Neural cell (in vitro differentiated cells): ENCODE data around the gene PIK3CG. TPM values are rescaled to one million over a fixed set of nuclear protein-coding genes. Genes with fewer than 3 reads are reported as not detected.

Experiments
- H2AFZ ChIP-seq: fragments of 200-600, 300-800 bp; sonication (generic), shearing (Covaris generic); 2 replicates; pipeline ENCODE4 v1.6.0; 2014; ENCODE audit warnings: low read depth, mild to moderate bottlenecking, antibody characterized with exemption, low read length, moderate library complexity
- H3F3A ChIP-seq: fragments of 200-600 bp; shearing (Covaris generic); 2 replicates; pipeline ENCODE4 v1.6.1; 2016; ENCODE audit warnings: mild to moderate bottlenecking, moderate library complexity, mixed read lengths, antibody characterized with exemption, low read length; ENCODE audit not compliant: insufficient read depth, poor library complexity, severe bottlenecking
- H3K27ac ChIP-seq: fragments of 200-600, 300-800 bp; sonication (generic), shearing (Covaris generic); 2 replicates; pipeline ENCODE4 v1.5.1; 2014; ENCODE audit warnings: mild to moderate bottlenecking, low read length, moderate library complexity
- H3K27me3 ChIP-seq: fragments of 300-800, 200-600 bp; sonication (generic), shearing (Covaris generic); 2 replicates; pipeline ENCODE4 v1.6.0; 2014; ENCODE audit warnings: mild to moderate bottlenecking, low read depth, low read length, moderate library complexity; ENCODE audit not compliant: insufficient read depth
- H3K36me3 ChIP-seq: fragments of 300-800, 200-600 bp; sonication (generic), shearing (Covaris generic); 2 replicates; pipeline ENCODE4 v1.5.1; 2014; ENCODE audit warnings: mild to moderate bottlenecking, antibody characterized with exemption, low read length, moderate library complexity; ENCODE audit not compliant: insufficient read depth
- H3K4me2 ChIP-seq: fragments of 300-800, 200-600 bp; sonication (generic), shearing (Covaris generic); 2 replicates; pipeline ENCODE4 v1.6.0; 2014; ENCODE audit warnings: mild to moderate bottlenecking, low read length
- H3K4me3 ChIP-seq: fragments of 300-800, 200-600 bp; sonication (generic), shearing (Covaris generic); 2 replicates; pipeline ENCODE4 v1.5.1; 2014; ENCODE audit warnings: mild to moderate bottlenecking, low read length, moderate library complexity
- H3K79me2 ChIP-seq: fragments of 200-600 bp; shearing (Covaris generic); replicated peaks from 2 replicates; pipeline ENCODE4 v1.6.0; 2014; ENCODE audit warnings: mild to moderate bottlenecking, low read length, moderate library complexity; ENCODE audit not compliant: insufficient read depth
- H3K9ac ChIP-seq: fragments of 300-800, 200-600 bp; sonication (generic), shearing (Covaris generic); 2 replicates; pipeline ENCODE4 v1.6.1; 2016; ENCODE audit warnings: mild to moderate bottlenecking, low read length, mixed read lengths
- H3K9me2 ChIP-seq: fragments of 200-600 bp; shearing (Covaris generic); 2 replicates; pipeline ENCODE4 v1.6.1; 2016; ENCODE audit warnings: mild to moderate bottlenecking, low read length, mixed read lengths; ENCODE audit not compliant: insufficient read depth
- H3K9me3 ChIP-seq: fragments of 200-600, 300-800 bp; sonication (generic), shearing (Covaris generic); 2 replicates; pipeline ENCODE4 v1.6.1; 2016; ENCODE audit warnings: mild to moderate bottlenecking, mixed run types, low read length, moderate library complexity, mixed read lengths
- H4K20me1 ChIP-seq: fragments of 200-600 bp; shearing (Covaris generic); 2 replicates; pipeline ENCODE4 v1.6.1; 2016; ENCODE audit warnings: mild to moderate bottlenecking, mixed run types; ENCODE audit not compliant: insufficient read depth
- EP300 ChIP-seq: fragments of 450-650 bp; conservative IDR thresholded peaks from 2 replicates; pipeline ENCODE4 v1.6.1; 2014; ENCODE audit warnings: antibody characterized with exemption, mild to moderate bottlenecking, moderate library complexity; ENCODE audit not compliant: poor library complexity, severe bottlenecking
- EZH2 ChIP-seq: fragments of 200-600, 300-800 bp; shearing (Covaris generic), sonication (generic); IDR thresholded peaks from 2 replicates; pipeline ENCODE4 v1.6.1; 2014; ENCODE audit warnings: antibody characterized with exemption, low read length, borderline replicate concordance, mild to moderate bottlenecking; ENCODE audit not compliant: insufficient read depth, poor library complexity, severe bottlenecking
- MXI1 ChIP-seq: fragments of 450-650 bp; conservative IDR thresholded peaks from 2 replicates; pipeline ENCODE4 v1.6.1; 2014; ENCODE audit warnings: antibody characterized with exemption, mild to moderate bottlenecking; ENCODE audit not compliant: poor library complexity, severe bottlenecking
- POLR2AphosphoS5 ChIP-seq: IDR thresholded peaks from 2 replicates; pipeline ENCODE4 v1.6.1; 2012
- RAD21 ChIP-seq: fragments of 450-650 bp; conservative IDR thresholded peaks from 2 replicates; pipeline ENCODE4 v1.6.1; 2014; ENCODE audit warnings: antibody characterized with exemption, mild to moderate bottlenecking, moderate library complexity
- SMC3 ChIP-seq: fragments of 450-650 bp; conservative IDR thresholded peaks from 2 replicates; pipeline ENCODE4 v1.6.1; 2014; ENCODE audit warnings: antibody characterized with exemption, mild to moderate bottlenecking, moderate library complexity; ENCODE audit not compliant: poor library complexity
- TAF1 ChIP-seq: IDR thresholded peaks from 2 replicates; pipeline ENCODE4 v1.6.1; 2012; ENCODE audit warnings: low read depth
- polyA plus RNA-seq: library from polyadenylated mRNA; depleted of rRNA; stranded (reverse); fragments of >200 nt; gene quantifications from 2 replicates; pipeline ENCODE4 v1.2.3, GENCODE V29; 2014
- TF ChIP-seq, protein P1 (sequence below): IDR thresholded peaks from 2 replicates; pipeline ENCODE4 v1.6.1; 2012; ENCODE audit warnings: borderline replicate concordance
- TF ChIP-seq, protein P2 (sequence below): fragments of 450-650 bp; IDR thresholded peaks from 2 replicates; pipeline ENCODE4 v1.5.1; 2014; ENCODE audit warnings: antibody characterized with exemption, mild to moderate bottlenecking, moderate library complexity; ENCODE audit not compliant: poor library complexity, severe bottlenecking

The PIK3CG gene
- polyA plus RNA-seq, 1 donor from 2014 or later = not detected

DNA sequence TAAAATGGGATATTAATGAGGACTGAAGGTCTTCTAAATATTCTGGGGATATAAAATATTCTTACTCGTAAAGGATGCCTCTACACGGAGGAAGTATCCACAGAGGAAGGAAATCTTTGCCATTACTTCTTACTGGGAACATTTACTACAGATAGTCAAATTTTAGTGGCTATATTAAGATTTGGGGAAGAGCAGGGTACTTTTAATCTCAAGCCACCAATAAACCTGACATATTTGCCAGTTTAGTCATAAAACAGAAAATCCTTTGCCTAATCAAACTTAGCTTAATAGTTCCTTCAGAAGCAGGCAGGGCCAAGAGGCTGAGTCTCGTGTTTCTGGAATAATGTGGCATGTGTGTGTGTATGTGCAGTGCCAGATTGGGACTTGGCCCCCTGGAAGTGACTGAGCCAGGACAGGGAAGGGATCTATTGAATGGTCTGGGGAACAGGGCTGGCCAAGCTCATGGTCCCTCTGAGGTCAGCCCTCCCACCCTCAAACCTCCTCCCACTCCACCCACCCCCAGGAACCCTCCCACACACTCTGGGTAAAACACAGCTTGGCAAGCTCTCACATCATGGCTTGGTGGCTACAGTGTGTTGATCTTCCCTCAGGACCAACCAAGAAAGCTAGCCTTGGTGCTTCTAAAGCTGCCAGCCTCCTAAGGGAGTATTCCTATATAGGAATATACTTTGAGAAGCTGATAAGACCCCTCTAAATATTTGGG, 1.6 kb upstream of the PIK3CG start:
- Histone ChIP-seq H3K27ac (no peak overlapping the region), H3K4me3 (no peak overlapping the region), H3K9me3 (no peaks in the 10 kb centered on the region), H3K79me2 (no peaks in the 10 kb centered on the region), H3K4me2 (no peak overlapping the region), H3F3A (no peaks in the 10 kb centered on the region), H3K36me3 (no peaks in the 10 kb centered on the region), H3K9me2 (no peaks in the 10 kb centered on the region), H3K9ac (no peak overlapping the region), H2AFZ (no peak overlapping the region), H3K27me3 (no peaks in the 10 kb centered on the region), H4K20me1 (no peaks in the 10 kb centered on the region)
- TF ChIP-seq, protein P1, sequence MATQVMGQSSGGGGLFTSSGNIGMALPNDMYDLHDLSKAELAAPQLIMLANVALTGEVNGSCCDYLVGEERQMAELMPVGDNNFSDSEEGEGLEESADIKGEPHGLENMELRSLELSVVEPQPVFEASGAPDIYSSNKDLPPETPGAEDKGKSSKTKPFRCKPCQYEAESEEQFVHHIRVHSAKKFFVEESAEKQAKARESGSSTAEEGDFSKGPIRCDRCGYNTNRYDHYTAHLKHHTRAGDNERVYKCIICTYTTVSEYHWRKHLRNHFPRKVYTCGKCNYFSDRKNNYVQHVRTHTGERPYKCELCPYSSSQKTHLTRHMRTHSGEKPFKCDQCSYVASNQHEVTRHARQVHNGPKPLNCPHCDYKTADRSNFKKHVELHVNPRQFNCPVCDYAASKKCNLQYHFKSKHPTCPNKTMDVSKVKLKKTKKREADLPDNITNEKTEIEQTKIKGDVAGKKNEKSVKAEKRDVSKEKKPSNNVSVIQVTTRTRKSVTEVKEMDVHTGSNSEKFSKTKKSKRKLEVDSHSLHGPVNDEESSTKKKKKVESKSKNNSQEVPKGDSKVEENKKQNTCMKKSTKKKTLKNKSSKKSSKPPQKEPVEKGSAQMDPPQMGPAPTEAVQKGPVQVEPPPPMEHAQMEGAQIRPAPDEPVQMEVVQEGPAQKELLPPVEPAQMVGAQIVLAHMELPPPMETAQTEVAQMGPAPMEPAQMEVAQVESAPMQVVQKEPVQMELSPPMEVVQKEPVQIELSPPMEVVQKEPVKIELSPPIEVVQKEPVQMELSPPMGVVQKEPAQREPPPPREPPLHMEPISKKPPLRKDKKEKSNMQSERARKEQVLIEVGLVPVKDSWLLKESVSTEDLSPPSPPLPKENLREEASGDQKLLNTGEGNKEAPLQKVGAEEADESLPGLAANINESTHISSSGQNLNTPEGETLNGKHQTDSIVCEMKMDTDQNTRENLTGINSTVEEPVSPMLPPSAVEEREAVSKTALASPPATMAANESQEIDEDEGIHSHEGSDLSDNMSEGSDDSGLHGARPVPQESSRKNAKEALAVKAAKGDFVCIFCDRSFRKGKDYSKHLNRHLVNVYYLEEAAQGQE = no peak
- TF ChIP-seq RAD21 (no peak), SMC3 (no peak), TAF1 (no peak), MXI1 (no peak), POLR2AphosphoS5 (no peak), EP300 (no peak), EZH2 (no peak)
- TF ChIP-seq, protein P2, sequence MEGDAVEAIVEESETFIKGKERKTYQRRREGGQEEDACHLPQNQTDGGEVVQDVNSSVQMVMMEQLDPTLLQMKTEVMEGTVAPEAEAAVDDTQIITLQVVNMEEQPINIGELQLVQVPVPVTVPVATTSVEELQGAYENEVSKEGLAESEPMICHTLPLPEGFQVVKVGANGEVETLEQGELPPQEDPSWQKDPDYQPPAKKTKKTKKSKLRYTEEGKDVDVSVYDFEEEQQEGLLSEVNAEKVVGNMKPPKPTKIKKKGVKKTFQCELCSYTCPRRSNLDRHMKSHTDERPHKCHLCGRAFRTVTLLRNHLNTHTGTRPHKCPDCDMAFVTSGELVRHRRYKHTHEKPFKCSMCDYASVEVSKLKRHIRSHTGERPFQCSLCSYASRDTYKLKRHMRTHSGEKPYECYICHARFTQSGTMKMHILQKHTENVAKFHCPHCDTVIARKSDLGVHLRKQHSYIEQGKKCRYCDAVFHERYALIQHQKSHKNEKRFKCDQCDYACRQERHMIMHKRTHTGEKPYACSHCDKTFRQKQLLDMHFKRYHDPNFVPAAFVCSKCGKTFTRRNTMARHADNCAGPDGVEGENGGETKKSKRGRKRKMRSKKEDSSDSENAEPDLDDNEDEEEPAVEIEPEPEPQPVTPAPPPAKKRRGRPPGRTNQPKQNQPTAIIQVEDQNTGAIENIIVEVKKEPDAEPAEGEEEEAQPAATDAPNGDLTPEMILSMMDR = no peak

DNA sequence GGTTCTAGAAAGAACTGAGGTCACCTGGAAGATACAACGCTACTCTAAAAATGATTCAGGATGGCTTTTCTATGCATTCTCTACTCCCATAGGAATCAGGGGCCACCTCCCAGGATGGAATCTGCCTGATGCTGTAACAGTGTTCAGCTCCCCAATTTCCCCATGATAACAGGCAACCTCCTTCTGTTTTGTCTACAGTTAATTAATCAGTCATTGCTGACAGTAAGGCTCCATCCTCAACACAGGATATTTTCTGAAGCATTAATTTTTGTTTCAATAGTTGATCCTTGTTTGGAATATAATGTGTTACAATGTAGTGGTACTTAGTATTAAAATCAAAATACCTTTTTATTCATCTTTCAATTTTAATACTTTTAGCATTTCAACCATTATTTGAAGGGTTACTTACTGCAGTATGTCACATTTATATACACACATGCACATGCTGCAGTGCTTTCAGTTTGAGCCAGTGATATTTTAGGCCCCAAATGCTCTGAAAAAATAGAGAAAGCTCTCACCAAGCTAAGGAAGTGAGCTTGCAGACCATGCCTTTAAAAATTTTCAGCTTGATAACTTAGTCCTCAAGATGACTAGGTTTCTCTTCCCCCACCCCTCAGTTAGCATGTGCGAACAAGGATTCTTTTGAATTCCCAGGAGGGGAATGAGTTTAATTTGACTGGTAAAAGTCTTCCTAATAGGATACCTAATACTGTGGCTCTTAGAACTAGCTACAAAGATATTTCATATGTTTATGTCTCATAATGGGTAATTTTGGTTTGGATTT, 592 bp upstream of the PIK3CG start:
- Histone ChIP-seq H3K27me3 (no peaks in the 10 kb centered on the region), H3K4me3 (no peak overlapping the region), H3F3A (no peaks in the 10 kb centered on the region), H3K9ac (no peak overlapping the region), H3K27ac (no peak overlapping the region), H3K36me3 (no peaks in the 10 kb centered on the region), H3K4me2 (no peak overlapping the region), H4K20me1 (no peaks in the 10 kb centered on the region), H3K9me2 (no peaks in the 10 kb centered on the region), H2AFZ (no peak overlapping the region), H3K79me2 (no peaks in the 10 kb centered on the region), H3K9me3 (no peaks in the 10 kb centered on the region)
- TF ChIP-seq POLR2AphosphoS5 (no peak), RAD21 (no peak), SMC3 (no peak), TAF1 (no peak), EP300 (no peak), MXI1 (no peak)
- TF ChIP-seq, protein P2 = no peak
- TF ChIP-seq, protein P1 = no peak
